ENCODE results near the gene GDPD5.

GDPD5 gene

DNA sequence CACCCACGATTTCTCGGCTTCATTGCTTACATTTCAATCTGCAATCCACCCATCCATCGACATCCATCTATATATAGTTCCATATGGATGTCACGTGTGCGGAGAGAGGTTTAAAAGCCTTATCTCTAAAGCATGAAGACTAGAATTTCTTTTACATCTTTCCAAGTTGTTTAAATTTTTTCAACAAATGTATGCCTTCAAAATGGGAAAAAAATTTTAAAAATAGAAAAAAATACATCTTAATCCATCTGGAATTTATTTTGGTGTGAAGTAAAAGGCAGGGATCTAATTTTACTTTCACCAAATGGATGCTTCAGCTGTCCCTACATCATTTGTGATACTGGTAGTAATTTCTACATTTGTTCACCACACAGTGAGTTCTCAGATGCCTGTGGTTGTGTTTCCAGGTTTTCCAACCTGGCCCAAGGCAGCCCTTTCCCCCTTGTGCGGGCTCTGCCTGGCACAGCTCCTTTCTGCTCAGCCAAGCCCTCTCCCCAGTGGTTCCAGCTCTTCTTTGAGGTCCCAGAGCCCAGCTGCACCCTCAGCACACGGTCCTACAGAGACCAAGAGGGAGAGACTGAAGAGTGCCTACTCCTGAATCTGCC lies 55.2 kb downstream of the GDPD5 start:
- DNase-seq (ENCODE audit: low spot score), result no peak

DNA sequence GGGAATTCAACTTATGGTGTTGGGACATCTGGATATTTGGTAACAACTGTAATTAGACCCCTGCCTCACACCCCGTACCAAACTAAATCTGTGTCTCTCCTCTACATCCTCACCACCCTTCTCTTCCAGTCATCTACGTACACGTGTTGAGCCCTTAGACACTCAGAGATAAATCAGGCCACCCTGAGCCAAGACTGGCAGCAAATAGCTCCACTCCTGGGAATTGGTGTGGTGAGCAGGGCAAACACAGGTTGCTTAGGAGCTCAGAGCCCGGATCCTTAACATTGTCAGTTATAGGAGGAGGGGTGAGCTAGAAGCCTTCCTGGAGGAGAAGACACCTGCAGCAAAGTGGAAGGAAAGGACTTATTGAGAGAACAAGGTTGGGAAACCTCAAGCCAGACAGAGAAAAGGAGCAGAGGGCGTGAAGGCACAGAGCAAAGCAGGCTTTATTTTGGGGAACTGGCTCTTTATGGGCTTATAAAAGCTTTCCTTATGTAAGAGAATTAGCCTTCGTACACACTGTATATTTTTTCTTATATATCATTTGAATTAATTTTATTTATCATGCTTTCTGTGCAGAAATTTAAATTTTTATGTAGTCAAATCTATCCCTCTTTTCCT lies 55.8 kb downstream of the GDPD5 start:
- DNase-seq (ENCODE audit: low spot score), result no peak

- no peak for DNase-seq (ENCODE audit: low spot score)
Measured at GRCh38 chr11:75468534-75469340, 57.0 kb downstream of the GDPD5 start.

GRCh38 chr11:75467881-75468280 lies 57.9 kb downstream of the GDPD5 start:
- DNase-seq (ENCODE audit: low spot score), result no peak

GRCh38 chr11:75467311-75467710 lies 58.4 kb downstream of the GDPD5 start:
- no peak for DNase-seq (ENCODE audit: low spot score)

GRCh38 chr11:75465701-75466531 lies 59.8 kb downstream of the GDPD5 start:
- no peak for DNase-seq (ENCODE audit: low spot score)

- no peak for DNase-seq (ENCODE audit: low spot score)
Measured at GRCh38 chr11:75463106-75463774, 62.5 kb downstream of the GDPD5 start.

GRCh38 chr11:75462117-75462653 lies 63.6 kb downstream of the GDPD5 start:
- no peak for DNase-seq (ENCODE audit: low spot score)

GRCh38 chr11:75461151-75461550 lies 64.6 kb downstream of the GDPD5 start:
- no peak for DNase-seq (ENCODE audit: low spot score)

- no peak for DNase-seq (ENCODE audit: low spot score)
Measured at GRCh38 chr11:75456596-75457183, 69.1 kb downstream of the GDPD5 start.

DNA sequence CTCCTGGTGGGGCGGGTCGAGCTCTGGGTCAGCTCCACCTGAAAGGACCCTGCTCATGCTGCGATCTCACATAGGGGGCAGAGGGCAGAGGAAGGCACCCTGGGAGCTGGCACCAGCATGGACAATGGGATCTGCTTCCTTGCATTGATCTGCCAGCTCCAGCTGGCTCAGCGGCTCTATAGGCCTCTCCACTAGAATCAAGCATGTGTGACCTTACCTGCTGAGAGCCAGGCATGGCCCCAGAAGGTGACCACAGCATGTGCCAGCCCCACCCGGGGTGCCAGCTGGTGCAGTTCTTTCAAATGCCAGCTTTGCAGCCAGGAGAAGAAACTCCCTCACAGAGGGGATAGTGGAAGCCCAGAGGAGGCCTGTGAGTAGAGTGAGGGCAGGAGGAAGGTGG lies 70.8 kb downstream of the GDPD5 start:
- no peak for DNase-seq (ENCODE audit: low spot score)

- DNase-seq (ENCODE audit: low spot score), result no peak
Measured at GRCh38 chr11:75453916-75454655, 71.7 kb downstream of the GDPD5 start.

GRCh38 chr11:75450826-75451821 lies 74.6 kb downstream of the GDPD5 start:
- peak; percentile 61 for DNase-seq (ENCODE audit: low spot score)

DNA sequence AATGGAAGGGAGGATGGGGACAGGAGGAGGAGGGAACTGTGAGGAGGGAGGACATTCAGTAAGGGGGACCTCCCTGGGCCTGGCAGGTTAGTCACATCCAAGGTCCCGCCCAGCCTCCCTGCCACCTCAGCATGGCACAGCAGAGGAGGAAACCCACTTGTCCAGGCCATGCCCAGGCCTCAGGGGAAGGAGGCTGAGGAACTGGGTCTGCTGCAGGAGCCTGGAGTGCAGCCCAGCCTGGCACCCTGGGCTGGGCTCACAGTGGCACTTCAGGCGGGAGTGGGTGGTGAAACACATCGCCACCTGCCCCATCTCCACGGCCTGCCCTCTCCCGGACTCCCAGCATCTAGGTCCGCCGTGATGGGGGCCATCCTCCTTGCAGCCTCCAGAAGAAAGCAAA lies 75.5 kb downstream of the GDPD5 start:
- no peak for DNase-seq (ENCODE audit: low spot score)

- DNase-seq (ENCODE audit: low spot score), result no peak
Measured at GRCh38 chr11:75449776-75450175, 76.0 kb downstream of the GDPD5 start.

- no peak for DNase-seq (ENCODE audit: low spot score)
Measured at GRCh38 chr11:75449271-75449670, 76.5 kb downstream of the GDPD5 start.

DNA sequence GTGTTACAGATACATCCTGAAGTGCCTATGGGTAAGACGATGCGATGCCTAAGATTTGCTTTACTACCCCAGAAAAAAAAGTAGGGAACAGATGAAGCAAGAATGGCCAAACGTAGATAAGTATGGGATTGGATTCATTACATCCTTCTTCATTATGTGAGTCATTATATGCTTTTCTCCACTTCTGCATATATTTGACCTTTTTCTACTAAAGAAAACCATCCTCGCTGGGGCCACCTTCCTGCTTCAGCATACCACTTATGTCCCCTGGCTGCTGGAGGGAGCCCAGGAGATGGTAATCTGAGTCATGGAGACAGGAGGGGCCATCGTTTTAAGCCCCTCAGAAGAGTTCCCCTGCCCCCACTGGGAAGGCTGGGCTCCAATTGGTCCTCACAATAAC lies 78.3 kb downstream of the GDPD5 start:
- DNase-seq (ENCODE audit: low spot score), result no peak

GRCh38 chr11:75445315-75445953 lies 80.3 kb downstream of the GDPD5 start:
- DNase-seq (ENCODE audit: low spot score), result peak; percentile 83

DNA sequence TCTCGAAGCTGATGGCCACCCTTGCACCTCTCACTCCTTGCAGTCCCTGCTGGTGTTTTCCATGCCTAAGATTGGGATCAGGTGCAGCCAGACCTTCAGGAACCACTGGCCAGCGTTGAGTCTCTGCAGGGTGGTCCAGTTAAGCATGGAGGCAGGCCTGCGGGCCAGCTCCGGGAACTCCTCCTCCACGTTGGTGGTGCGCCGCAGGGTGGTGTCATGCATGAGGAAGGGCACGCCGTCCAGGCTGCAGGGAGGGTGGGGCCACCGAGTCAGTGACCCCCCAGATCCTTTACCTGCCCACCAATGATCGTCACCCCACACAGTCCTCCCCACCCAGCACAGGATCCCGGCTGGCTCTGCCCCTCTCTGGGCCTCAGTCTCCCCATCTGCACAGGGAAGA lies 82.7 kb downstream of the GDPD5 start:
- DNase-seq (ENCODE audit: low spot score), result no peak

Data from hematopoietic multipotent progenitor cell treated with erythropoietin and hydrocortisone succinate and interleukin-3 and kit ligand, for 17 days (in vitro differentiated cells).